Right cardiac atrium (tissue), 5 donors: Measurements from ENCODE around the gene CDK5. TPM values are rescaled to one million over a fixed set of nuclear protein-coding genes. Genes with fewer than 3 reads are reported as not detected.
"Not testable (repeated sequence)": the region's sequence is repeated elsewhere in the genome, so short reads cannot be mapped to it uniquely, and the experiment has no call there.

Experiments used
- ATAC-seq, 2 donors: fragments of 200-7000 bp; cut with Tn5 transposase; one replicate each; pipeline versions ENCODE4 v1.8.0 to v1.9.1; 2020; ENCODE audit warnings: moderate library complexity in 2 of 2, mild to moderate bottlenecking in 1 of 2
- DNase-seq, 3 donors: peaks; one replicate each; pipeline ENCODE4 v3.0.0-alpha.2; 2020
- H3K27ac ChIP-seq: one replicate; pipeline ENCODE4 v1.5.1; 2013; ENCODE audit warnings: mild to moderate bottlenecking, low read length, control low read depth, moderate library complexity
- H3K27me3 ChIP-seq: one replicate; pipeline ENCODE4 v1.6.1; 2013; ENCODE audit not compliant: control insufficient read depth, insufficient read depth
- H3K4me1 ChIP-seq: one replicate; pipeline ENCODE4 v1.6.1; 2013; ENCODE audit warnings: low read length; ENCODE audit not compliant: control insufficient read depth, insufficient read depth
- H3K4me3 ChIP-seq: one replicate; pipeline ENCODE4 v1.5.1; 2013; ENCODE audit warnings: low read length, control low read depth
- H3K9me3 ChIP-seq: one replicate; pipeline ENCODE4 v1.6.1; 2013; ENCODE audit warnings: low read length; ENCODE audit not compliant: control insufficient read depth
- WGBS: extraction: QIAGEN DNeasy Blood & Tissue Kit; methylation state at CpG from one replicate; pipeline ENCODE4 v1.1.7; 2013; 5-methylcytosine and 5-hydroxymethylcytosine counted together
- intact Hi-C, 4 donors: fragments of 100-400 bp; cut with DNase I; formaldehyde crosslinking; loops; one replicate each; pipeline versions ENCODE4 v1.11.0 to v1.14.0; 2022 to 2023
- polyA plus RNA-seq: library from polyadenylated mRNA; stranded (reverse); fragments of 200-250 nt; gene quantifications from one replicate; pipeline ENCODE4 v1.2.3, GENCODE V29; 2013
- total RNA-seq, 4 donors: library from RNA; stranded (reverse); fragmentation: NEBNext Ultra II Directional; extraction: Animal tissue kit (Norgen Biotek cat#: 25700); gene quantifications; one replicate each; pipeline ENCODE4 v1.2.1, GENCODE V29; 2021
- donor health status: healthy with polysubstance abuse.
- donor health status: DM: no; HTN: yes; CAD: no.
- donor health status: DM: no; HTN: no; CAD: no.
- donor health status: DM: no; HTN: yes; CAD: no; lungs with severe emphysema.
- donor health status: DM: yes; HTN: yes; CAD: no.

CDK5 gene
- total and polyA plus RNA-seq, 5 donors, result 6.2 to 11.2 (median 6.8) TPM

DNA sequence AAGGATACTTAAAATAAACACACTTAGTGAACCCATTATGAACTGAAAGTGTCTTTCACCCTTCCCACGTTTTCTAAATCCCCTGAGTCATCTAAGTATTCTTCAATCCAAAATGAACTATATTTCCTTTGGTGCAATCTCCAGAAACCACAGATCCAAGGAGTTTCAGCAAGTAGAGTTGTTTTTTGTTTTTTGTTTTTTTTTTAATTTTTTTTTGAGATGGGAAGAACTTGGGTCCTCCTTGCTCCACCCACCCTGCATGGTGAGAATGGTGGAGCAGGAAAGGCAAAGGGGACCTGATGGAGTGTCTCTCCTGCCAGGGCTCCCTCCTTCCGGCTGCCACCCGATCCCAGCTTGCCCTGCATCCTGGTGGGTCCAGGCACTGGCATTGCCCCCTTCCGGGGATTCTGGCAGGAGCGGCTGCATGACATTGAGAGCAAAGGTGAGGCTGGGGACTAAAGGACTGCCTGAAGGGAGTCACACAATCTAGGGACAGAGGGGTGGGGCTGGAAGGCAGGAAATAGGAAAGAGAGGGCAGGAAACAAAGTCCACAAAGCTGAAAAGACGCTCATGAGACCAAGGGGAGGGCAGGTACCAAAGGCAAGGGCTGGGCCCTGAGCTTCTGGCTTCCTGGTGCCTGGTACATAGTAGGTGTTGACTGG, 45.5 kb downstream of the CDK5 start:
- intact Hi-C loops, result loop anchor here in 1 of 4 donors (10.0 kb wide), 1 partner anchor 103 kb away; no protein-coding TSS in a partner anchor
- Histone ChIP-seq H3K4me1 (no peaks in the 10 kb centered on the region), H3K9me3 (no peaks in the 10 kb centered on the region), H3K4me3 (no peak overlapping the region), H3K27ac (no peak overlapping the region), H3K27me3 (no peaks in the 10 kb centered on the region)
- WGBS, result 70% methylated on average over 6 of the region's 6 CpGs
- DNase-seq (peak in 1 of 3 donors; percentile 43), ATAC-seq (no peak)

DNA sequence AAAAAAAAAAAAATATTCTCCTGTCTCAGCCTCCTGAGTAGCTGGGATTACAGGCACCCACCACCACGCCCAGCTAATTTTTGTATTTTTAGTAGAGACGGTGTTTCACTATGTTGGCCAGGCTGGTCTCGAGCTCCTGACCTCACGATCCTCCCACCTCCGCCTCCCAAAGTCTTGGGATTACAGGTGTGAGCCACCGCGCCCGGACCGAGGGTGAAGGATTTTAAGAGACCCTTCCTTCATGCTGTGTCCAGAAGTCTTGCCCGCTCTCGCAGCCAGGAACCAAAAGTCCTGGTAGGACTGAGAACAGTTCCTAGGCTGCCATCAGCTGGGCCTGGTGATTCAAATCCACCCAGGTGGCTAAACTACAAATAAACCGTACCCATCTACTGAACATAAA, 46.1 kb downstream of the CDK5 start:
- 93% methylated on average over 12 of the region's 12 CpGs for WGBS
- intact Hi-C loops, result loop anchor here in 1 of 4 donors (10.0 kb wide), 1 partner anchor 103 kb away; no protein-coding TSS in a partner anchor
- not testable (repeated sequence) for ATAC-seq, H3K27me3 ChIP-seq, H3K4me1 ChIP-seq, H3K4me3 ChIP-seq, H3K9me3 ChIP-seq, H3K27ac ChIP-seq
- DNase-seq, result peak in 1 of 3 donors; percentile 51

- no peak overlapping the region for H3K27ac ChIP-seq
- intact Hi-C loops, result loop anchor here in 1 of 4 donors (10.0 kb wide), 1 partner anchor 104 kb away; no protein-coding TSS in a partner anchor
- no peaks in the 10 kb centered on the region for H3K4me1 ChIP-seq
Observed at GRCh38 chr7:151011097-151011409, 46.6 kb downstream of the CDK5 start.

DNA sequence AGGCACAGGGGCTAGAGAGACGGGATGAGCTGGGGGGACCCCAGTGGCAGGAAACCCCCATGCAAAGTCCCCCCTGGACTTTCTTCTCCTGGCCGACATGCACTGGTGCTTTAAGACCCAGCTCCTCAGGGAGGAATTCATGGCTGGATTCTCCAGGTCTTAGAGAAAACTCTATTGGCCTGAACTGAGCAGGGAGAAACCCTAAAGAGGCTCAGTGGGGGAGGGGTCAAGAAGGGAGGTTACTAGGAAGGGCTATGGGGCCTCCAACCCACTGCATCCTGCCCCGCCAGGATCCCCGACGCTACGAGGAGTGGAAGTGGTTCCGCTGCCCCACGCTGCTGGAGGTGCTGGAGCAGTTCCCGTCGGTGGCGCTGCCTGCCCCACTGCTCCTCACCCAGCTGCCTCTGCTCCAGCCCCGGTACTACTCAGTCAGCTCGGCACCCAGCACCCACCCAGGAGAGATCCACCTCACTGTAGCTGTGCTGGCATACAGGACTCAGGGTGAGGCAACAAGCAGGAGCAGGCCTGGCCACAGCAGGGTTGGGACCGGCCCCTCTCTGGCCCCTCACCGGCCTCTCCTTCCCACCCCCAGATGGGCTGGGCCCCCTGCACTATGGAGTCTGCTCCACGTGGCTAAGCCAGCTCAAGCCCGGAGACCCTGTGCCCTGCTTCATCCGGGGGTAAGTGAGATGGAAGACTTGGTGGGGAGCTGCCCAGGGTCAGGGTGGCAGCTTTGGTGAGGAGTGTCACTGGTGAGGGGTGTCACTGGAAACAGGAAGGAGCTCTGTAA, 47.2 kb downstream of the CDK5 start:
- Histone ChIP-seq H3K9me3 (no peaks in the 10 kb centered on the region), H3K4me3 (no peak overlapping the region), H3K4me1 (no peaks in the 10 kb centered on the region), H3K27ac (no peak overlapping the region), H3K27me3 (no peaks in the 10 kb centered on the region)
- intact Hi-C loops, result loop anchor here in 1 of 4 donors (10.0 kb wide), 1 partner anchor 104 kb away; no protein-coding TSS in a partner anchor
- DNase-seq (peak in 2 of 3 donors; percentile 65 to 67), ATAC-seq (no peak)
- 43% methylated on average over 18 of the region's 18 CpGs for WGBS

More at GRCh38 chr7:151011097-151011409, 46.6 kb downstream of the CDK5 start:
- Histone ChIP-seq H3K27me3 (no peaks in the 10 kb centered on the region), H3K9me3 (no peaks in the 10 kb centered on the region), H3K4me3 (no peak overlapping the region)
- no peak for ATAC-seq
- 58% methylated on average over 1 of the region's 1 CpG for WGBS
- no peak for DNase-seq

DNA sequence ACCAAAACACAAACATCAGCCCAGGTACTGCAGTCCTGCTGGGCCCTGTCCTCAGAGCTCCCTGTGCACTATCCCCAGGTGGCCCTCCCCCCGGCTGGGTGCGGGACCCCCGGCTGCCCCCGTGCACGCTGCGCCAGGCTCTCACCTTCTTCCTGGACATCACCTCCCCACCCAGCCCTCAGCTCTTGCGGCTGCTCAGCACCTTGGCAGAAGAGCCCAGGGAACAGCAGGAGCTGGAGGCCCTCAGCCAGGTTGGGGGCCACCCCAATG, 47.7 kb downstream of the CDK5 start:
- no peak overlapping the region for H3K27ac ChIP-seq
- no peaks in the 10 kb centered on the region for H3K27me3 ChIP-seq
- H3K9me3 ChIP-seq, result no peaks in the 10 kb centered on the region
- WGBS, result 55% methylated on average over 7 of the region's 7 CpGs
- no peaks in the 10 kb centered on the region for H3K4me1 ChIP-seq
- intact Hi-C loops, result loop anchor here in 1 of 4 donors (10.0 kb wide), 1 partner anchor 105 kb away; no protein-coding TSS in a partner anchor
- peak in 1 of 3 donors; percentile 53 for DNase-seq
- no peak for ATAC-seq
- H3K4me3 ChIP-seq, result no peak overlapping the region

GRCh38 chr7:151009327-151010036, 48.2 kb downstream of the CDK5 start:
- 73% methylated on average over 22 of the region's 22 CpGs for WGBS
- intact Hi-C loops, result loop anchor here in 1 of 4 donors (10.0 kb wide), 1 partner anchor 105 kb away; no protein-coding TSS in a partner anchor
- Histone ChIP-seq H3K27me3 (no peaks in the 10 kb centered on the region), H3K4me3 (no peak overlapping the region), H3K9me3 (no peaks in the 10 kb centered on the region), H3K27ac (no peak overlapping the region), H3K4me1 (no peaks in the 10 kb centered on the region)
- no peak for ATAC-seq
- peak in 2 of 3 donors; percentile 59 to 61 for DNase-seq

DNA sequence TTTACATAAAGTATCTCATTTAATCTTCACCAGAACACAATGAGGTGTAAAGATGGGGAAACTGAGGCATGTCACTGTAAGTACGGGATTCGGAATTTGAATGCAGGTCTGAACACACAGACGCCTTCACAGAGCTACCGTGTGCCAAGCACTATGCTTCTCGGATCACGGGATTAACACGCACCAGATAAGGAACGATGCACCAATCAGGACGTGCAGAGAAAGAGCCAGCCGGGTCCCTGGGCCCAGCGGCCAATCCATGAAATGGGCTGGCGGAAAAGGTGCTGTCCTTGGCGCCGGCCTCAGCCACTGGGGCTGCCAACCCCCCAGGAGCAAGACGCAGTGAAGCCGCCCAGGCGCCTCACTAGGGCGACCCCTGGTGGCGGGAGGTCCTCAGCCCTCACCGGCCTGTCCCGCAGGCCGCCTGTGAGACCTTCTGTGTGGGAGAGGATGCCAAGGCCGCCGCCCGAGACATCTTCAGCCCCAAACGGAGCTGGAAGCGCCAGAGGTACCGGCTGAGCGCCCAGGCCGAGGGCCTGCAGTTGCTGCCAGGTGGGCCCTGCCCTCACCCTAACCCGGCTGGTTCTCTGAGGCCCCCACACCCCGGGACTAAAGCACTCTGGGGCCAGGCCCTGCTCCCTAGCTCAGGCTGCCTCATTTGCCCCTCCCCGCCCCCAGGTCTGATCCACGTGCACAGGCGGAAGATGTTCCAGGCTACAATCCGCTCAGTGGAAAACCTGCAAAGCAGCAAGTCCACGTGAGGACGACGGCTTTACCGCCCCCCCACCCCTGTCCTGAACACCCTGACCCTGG, 49.0 kb downstream of the CDK5 start:
- ATAC-seq (peak; percentile 56 to 63), DNase-seq (peak; percentile 85 to 94 (median 93))
- no peaks in the 10 kb centered on the region for H3K27me3 ChIP-seq
- H3K4me3 ChIP-seq, result no peak overlapping the region
- no peak overlapping the region for H3K27ac ChIP-seq
- H3K9me3 ChIP-seq, result no peaks in the 10 kb centered on the region
- intact Hi-C loops, result no loop called here
- WGBS, result 37% methylated on average over 40 of the region's 40 CpGs
- no peaks in the 10 kb centered on the region for H3K4me1 ChIP-seq

GRCh38 chr7:151008143-151008510, 49.6 kb downstream of the CDK5 start:
- DNase-seq (peak; percentile 65 to 78 (median 71)), ATAC-seq (peak; percentile 63 to 68)
- WGBS, result 18% methylated on average over 11 of the region's 11 CpGs
- no peak overlapping the region for H3K27ac ChIP-seq
- H3K4me3 ChIP-seq, result no peak overlapping the region
- no peaks in the 10 kb centered on the region for H3K27me3 ChIP-seq
- no peaks in the 10 kb centered on the region for H3K4me1 ChIP-seq
- no peaks in the 10 kb centered on the region for H3K9me3 ChIP-seq
- intact Hi-C loops, result no loop called here

DNA sequence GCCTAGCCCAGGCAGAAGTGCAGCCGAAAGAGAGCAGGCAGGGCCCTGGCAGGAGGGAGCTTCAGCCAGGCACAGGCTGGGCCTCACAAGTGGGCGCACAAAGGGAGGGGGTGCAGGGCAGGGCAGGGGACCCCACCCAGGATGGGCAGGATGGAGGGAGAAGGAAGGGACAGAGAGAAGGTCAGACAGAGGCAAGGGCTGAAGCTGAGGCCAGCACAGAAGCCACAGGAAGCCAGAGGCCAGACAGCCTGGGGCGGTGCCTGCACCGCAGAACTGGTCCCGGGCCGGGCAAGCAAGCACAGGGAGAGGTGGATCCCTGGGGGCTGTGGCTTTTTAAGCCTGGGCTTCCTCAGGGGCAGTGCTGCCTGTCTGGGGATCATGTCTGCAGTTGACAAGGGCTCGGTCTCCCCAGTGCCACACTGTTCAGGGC, 50.2 kb downstream of the CDK5 start:
- H3K4me3 ChIP-seq, result no peak overlapping the region

DNA sequence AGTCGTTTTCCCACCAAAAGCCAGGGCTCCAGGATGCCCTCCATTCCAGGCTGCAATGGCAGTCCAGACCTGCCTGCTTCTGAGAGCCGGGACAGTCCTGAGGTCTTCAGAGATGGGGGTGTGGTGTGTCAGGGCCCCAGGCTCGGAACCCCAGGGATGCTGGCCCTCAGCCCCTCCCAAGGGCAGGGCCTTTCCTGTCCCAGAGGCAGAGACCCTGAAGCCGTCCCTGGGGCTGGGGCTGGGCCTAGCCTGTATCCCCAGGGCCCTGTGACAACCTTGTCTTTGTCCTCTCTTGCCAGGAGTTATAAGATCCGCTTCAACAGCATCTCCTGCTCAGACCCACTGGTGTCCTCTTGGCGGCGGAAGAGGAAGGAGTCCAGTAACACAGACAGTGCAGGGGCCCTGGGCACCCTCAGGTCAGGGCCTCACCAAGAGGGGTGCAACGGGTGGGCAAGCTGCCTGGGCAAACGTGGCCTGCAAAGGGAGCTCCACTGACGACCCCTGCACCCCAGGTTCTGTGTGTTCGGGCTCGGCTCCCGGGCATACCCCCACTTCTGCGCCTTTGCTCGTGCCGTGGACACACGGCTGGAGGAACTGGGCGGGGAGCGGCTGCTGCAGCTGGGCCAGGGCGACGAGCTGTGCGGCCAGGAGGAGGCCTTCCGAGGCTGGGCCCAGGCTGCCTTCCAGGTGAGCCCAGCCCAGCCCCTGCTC, 51.0 kb downstream of the CDK5 start:
- intact Hi-C loops, result no loop called here
- Histone ChIP-seq H3K4me3 (no peak overlapping the region), H3K27me3 (no peaks in the 10 kb centered on the region), H3K27ac (no peak overlapping the region), H3K4me1 (no peaks in the 10 kb centered on the region), H3K9me3 (no peaks in the 10 kb centered on the region)
- WGBS, result 81% methylated on average over 23 of the region's 23 CpGs
- ATAC-seq, result peak in 1 of 2 donors; percentile 5
- peak; percentile 12 to 58 (median 55) for DNase-seq

More for the DNA sequence above, 50.2 kb downstream of the CDK5 start:
- intact Hi-C loops, result no loop called here
- H3K4me1 ChIP-seq, result no peaks in the 10 kb centered on the region
- no peaks in the 10 kb centered on the region for H3K9me3 ChIP-seq
- no peaks in the 10 kb centered on the region for H3K27me3 ChIP-seq
- DNase-seq (peak; percentile 66 to 84 (median 83)), ATAC-seq (peak; percentile 68 to 71)
- 66% methylated on average over 7 of the region's 7 CpGs for WGBS
- no peak overlapping the region for H3K27ac ChIP-seq
